ENCODE data around the gene AMIGO3.
"Not testable (repeated sequence)": the region's sequence is repeated elsewhere in the genome, so short reads cannot be mapped to it uniquely, and the experiment has no call there.

Gene AMIGO3

DNA sequence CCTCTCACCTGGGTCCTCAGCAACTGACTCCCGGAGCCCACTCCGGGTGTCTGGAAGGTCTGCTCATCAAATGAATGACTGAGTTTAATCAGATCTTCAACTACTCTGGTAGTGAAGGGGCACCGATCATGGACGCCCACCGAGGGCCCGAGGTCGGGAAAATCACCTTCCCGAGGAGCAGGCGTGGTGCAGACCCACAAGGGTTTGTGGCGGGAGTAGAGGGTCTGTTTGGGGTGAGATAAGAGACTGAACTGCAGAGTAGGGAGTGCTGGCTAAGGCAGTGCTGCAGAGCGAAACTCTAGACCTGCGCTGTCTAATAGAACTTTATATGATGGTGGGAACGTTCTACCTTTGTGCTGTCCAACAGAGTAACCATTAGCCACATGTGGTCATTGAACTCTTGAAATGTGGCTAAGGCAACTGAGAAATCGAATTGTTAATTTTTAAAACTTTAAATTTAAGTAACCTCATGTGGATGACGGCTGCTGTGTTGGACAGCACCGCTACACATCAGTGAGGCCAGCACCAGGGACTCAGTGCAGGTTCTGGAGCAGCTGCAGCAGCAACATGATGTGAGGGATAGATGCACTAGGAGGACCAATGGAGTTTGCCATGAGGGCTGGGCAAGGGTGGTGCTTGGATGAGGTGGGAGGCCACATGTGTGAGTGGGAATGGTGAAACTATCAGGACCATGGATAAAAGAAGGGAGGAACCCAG lies 29.4 kb downstream of the AMIGO3 start:
- not testable (repeated sequence) for DNase-seq (ENCODE audit: low read depth in 4 of 4, low spot score in 1 of 4)

GRCh38 chr3:49689046-49689907 lies 30.2 kb downstream of the AMIGO3 start, which contains the start of the genes MST1 and RNF123:
Gene MST1 (minus strand): TSS chr3:49689474. CDS start chr3:49688691, 783 bp downstream.
Gene RNF123 (plus strand): TSS chr3:49689557. CDS start chr3:49691166, 1,609 bp downstream.
- peak; percentile 85 to 89 (median 88) for DNase-seq (ENCODE audit: low read depth in 4 of 4, low spot score in 1 of 4)

DNA sequence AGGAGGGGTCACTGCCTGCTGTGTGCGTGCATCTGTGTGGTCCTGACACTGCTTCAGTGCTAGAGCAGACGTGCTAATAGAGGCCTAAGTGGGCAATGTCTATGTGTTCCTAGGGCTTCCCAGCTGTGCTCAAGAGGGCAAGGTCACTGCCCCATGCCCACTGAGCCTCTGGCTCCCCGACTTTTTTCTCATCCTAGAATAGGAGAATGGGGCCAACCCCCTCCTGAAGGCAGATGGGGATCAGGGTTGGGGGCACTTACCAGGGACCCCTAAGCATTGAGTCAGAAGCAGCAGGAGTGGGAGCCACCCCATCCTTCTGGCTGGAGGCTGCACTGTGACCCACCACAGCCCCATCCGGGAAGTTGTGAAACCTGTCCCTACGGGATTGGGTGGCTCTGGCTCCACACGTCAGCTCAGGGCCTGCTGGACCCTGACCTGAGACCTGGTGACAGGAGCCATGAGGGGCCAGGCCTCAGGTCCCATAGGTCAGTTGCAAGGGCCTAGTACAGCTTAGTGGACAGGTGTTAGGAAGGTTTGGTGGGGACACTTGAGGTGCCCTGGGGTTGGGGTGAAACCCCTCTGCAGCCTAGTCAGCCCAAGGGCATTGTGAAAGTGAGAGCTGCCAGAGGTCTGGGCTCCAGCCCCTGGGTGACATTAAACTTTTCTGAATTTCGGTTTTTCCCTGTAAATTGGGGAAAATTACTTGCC lies 31.0 kb downstream of the AMIGO3 start:
- not testable (repeated sequence) for DNase-seq (ENCODE audit: low read depth in 4 of 4, low spot score in 1 of 4)

DNA sequence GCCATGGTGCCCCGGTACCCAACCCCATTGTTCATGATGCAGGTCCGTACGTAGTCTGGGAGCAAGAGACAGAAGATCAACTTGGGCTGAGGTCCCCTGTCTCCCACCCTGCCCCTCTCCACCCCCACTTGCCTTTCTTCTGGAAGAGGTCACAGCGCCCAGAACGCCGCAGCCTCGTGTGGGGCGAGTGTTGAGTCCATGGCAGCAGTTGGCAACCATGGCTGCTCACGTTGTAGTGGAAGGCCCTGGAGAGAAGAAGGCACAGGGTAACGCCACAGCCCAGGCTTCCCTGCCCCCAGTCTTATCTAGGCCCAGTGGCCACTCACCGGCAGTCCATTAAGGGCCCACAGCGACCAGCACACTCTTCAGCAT lies 32.1 kb downstream of the AMIGO3 start:
- not testable (repeated sequence) for DNase-seq (ENCODE audit: low read depth in 4 of 4, low spot score in 1 of 4)

DNA sequence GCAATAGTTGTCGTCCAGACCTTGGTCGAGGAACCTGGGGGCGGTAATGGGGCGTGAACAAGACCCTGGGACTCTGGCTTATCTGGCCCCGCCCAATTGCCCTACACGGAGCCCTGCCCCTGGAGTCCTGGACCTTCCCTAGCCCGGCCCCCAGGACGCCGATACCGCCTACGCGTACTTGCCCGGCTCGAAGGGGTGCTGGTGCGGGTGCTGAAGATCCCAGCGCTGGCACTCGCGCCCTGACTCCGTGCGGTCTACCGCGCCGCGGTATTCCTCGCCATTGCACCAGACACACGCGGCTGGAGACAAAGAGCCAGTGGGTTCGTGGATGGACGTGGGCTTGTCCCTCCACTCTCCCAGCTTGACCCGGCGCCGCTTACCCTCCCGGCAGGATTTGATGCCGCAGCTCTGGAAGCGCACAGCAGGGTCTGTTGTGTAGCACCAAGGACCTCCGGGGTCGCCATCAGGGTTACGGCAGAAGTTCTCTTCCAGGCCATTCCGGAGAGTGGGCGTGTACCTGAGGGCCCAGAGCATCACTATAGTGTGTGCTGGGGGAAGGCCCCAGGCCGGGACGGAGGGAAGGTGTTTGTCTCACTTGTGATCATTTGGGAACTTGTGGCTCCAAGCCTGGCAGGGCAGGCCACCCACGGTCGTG lies 32.6 kb downstream of the AMIGO3 start:
- peak in 2 of 4 experiments; percentile 19 to 43 for DNase-seq (ENCODE audit: low read depth in 4 of 4, low spot score in 1 of 4)

DNA sequence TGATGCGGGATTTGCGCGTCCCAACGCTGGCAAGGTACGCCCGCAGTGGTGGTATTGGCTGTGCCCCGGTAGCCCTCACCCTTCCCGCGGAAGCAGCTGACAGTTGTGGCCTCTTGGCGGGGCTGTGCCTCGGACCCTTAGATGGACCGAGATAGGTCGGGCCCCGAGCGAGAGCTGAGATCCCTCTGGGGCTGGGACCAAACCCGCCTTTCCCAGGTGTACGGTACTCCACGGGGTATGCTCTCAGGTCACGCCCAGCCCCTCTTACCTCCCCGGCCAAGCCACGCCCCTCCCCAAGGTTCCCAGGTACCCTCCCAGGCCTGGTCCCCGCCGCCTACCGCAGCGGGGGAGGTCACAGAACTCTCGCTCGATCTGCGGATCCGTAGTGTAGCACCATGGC lies 33.1 kb downstream of the AMIGO3 start:
- DNase-seq (ENCODE audit: low read depth in 4 of 4, low spot score in 1 of 4): peak in 1 of 4 experiments; percentile 20

DNA sequence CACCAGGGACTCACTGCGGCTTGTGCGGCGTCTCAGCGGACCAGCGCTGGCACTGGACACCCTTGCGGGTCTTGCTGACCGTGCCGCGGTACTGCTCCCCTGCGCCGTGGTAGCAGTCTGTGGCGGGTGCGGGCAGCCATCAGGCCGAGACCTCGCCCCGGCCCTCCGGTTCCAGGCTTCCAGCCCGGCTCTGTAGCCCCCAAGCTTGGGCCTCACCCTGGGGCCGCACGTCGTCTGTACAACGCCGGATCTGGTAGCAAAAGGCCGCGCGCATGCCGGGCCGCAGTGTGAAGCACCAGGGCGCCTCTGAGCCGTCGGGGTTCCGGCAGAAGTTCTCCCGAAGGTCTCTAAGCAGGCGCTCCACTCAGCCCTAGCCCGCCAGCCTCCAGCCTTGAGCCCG lies 33.6 kb downstream of the AMIGO3 start:
- not testable (repeated sequence) for DNase-seq (ENCODE audit: low read depth in 4 of 4, low spot score in 1 of 4)

- DNase-seq (ENCODE audit: low read depth in 4 of 4, low spot score in 1 of 4): not testable (repeated sequence)
These were observed 34.4 kb downstream of the AMIGO3 start for GRCh38 chr3:49685103-49685502.

- DNase-seq (ENCODE audit: low read depth in 4 of 4, low spot score in 1 of 4): not testable (repeated sequence)
These were observed 35.0 kb downstream of the AMIGO3 start for GRCh38 chr3:49684453-49684852.

DNA sequence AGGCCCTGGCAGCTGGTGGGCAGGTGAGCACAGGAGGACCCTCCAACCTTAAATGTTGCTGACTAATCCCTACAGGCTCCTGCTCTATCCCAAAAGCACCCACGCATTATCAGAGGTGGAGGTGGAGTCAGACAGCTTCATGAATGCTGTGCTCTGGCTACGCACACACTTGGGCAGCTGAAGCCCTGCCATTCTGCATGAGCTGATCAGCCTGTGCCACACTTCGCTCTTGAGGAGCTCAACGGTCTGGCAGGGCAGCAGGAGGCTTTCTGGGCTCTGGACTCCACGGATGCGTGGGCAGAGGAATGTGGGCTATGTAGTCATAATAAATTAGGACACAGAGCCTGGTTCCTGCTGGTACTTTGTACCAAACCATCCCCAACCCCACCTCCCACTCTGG lies 36.3 kb downstream of the AMIGO3 start:
- DNase-seq (ENCODE audit: low read depth in 4 of 4, low spot score in 1 of 4): no peak

DNA sequence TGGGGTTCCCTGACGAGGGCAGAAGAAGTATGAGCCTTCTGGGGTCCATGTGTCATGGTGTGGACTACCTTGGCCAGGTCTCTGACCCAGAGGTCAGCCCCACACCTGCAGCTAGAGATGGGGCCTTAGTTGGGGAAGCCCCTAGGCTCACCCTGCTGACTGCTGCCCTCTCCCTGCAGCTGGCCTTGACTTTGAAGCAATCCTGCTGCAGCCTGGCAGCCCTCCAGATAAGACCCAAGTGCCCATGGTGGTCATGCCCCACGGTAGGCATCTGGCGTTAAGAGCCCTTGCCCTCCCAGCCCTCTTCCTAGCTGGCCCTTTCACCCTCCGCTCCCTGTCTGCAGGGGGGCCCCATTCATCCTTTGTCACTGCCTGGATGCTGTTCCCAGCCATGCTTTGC lies 37.9 kb downstream of the AMIGO3 start:
- no peak for DNase-seq (ENCODE audit: low read depth in 4 of 4, low spot score in 1 of 4)

GRCh38 chr3:49681232-49681522 lies 38.3 kb downstream of the AMIGO3 start:
- DNase-seq (ENCODE audit: low read depth in 4 of 4, low spot score in 1 of 4): no peak

- DNase-seq (ENCODE audit: low read depth in 4 of 4, low spot score in 1 of 4): no peak
These were observed 38.8 kb downstream of the AMIGO3 start for GRCh38 chr3:49680493-49681231.

- DNase-seq (ENCODE audit: low read depth in 4 of 4, low spot score in 1 of 4): no peak
These were observed 43.6 kb downstream of the AMIGO3 start for GRCh38 chr3:49675912-49676311.

- peak in 1 of 4 experiments; percentile 17 for DNase-seq (ENCODE audit: low read depth in 4 of 4, low spot score in 1 of 4)
These were observed 44.9 kb downstream of the AMIGO3 start for GRCh38 chr3:49674497-49674983.

GRCh38 chr3:49673715-49674496 lies 45.6 kb downstream of the AMIGO3 start, which contains the start of gene APEH:
Gene APEH (plus strand): TSS chr3:49674351. CDS start chr3:49674402, 51 bp downstream.
- peak; percentile 89 to 99 (median 94) for DNase-seq (ENCODE audit: low read depth in 4 of 4, low spot score in 1 of 4)

GRCh38 chr3:49673121-49673714 lies 46.3 kb downstream of the AMIGO3 start:
- peak in 2 of 4 experiments; percentile 17 to 19 for DNase-seq (ENCODE audit: low read depth in 4 of 4, low spot score in 1 of 4)

DNA sequence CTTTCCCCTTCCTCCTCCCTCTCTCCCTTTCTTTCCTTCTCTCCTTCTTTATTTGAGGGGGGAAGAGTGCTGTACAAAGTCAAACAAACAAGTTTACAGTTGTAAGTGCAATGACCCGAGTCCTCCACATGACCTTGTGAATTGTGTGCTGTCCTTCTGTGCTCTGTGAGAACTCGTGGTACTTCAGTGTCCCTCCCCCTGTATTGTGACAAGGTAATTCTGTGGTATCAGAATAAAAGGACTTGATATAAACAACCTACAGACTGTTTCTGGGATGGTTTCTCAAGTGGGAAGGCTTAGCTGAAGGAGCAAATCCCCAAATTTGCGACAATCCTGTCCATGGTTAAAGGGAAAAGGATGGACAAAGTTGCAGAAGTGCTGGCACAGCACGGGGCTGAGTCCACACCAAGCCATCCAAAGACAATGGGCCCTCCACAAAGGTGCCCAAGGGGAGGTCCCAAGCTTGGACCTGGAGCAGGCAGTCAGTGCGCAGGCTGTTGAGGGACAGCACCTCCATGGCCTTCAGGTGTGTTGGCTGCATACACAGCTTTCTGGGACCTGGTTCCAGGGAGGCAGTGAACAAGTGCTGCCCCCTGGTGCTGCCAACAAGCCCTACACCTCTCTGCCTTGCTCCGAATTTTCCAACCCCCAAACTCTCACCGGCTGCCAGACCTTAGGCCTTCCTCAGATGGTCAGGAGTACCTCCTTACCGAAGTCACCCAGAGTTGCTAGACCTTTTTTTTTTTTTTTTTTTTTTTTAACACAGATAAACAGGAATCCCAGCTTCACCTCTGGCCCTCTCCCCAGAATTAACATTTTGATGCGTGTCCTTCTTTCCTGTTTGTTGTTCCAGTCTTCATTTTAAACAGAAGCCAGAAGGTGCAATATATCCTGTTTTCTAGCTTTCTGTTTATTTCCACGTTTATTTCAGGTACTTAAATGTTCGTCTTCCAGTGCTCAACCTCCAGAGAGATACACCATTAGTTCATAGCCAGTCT lies 47.9 kb downstream of the AMIGO3 start:
- DNase-seq (ENCODE audit: low read depth in 4 of 4, low spot score in 1 of 4): peak in 3 of 4 experiments; percentile 57 to 59 (median 58)
